NCI-H2171 (cell line): Measurements from ENCODE around the gene DHX8.

Experiments used
- DNase-seq: peaks from one replicate; lab custom pipeline; 2025; lab: John Stamatoyannopoulos, UW

Gene DHX8

GRCh38 chr17:43574896-43575525 is 91.2 kb downstream of the DHX8 start:
- no peak for DNase-seq
